Calu3 (cell line): ENCODE results near the gene NOPCHAP1. TPM values are rescaled to one million over a fixed set of nuclear protein-coding genes. Genes with fewer than 3 reads are reported as not detected.

Source experiments
- BruUV-seq: library from RNA; stranded (reverse); fragments of 400-500 nt; replicated peaks from 2 replicates; lab custom pipeline; 2021; lab: Mats Ljungman, UMichigan
- CTCF ChIA-PET: fragments of 300-600 bp; sonication (Branson Sonifier 250); formaldehyde crosslinking; loops from one replicate; lab custom pipeline; 2022; ENCODE audit warnings: antibody characterized with exemption; lab: Charles Lee
- DNase-seq: peaks from one replicate; pipeline ENCODE4 v3.0.0; 2022
- H3K27ac Mint-ChIP-seq: one replicate; pipeline ENCODE4 v1.8.0; 2022; ENCODE audit warnings: mixed read lengths; ENCODE audit not compliant: unreplicated experiment
- H3K27me3 Mint-ChIP-seq: one replicate; pipeline ENCODE4 v1.8.0; 2022; ENCODE audit warnings: mixed read lengths; ENCODE audit not compliant: unreplicated experiment
- H3K36me3 Mint-ChIP-seq: one replicate; pipeline ENCODE4 v1.8.0; 2022; ENCODE audit warnings: mild to moderate bottlenecking, moderate library complexity, mixed read lengths; ENCODE audit not compliant: insufficient read depth, unreplicated experiment
- H3K4me1 Mint-ChIP-seq: one replicate; pipeline ENCODE4 v1.8.0; 2022; ENCODE audit warnings: mild to moderate bottlenecking, low read depth, mixed read lengths; ENCODE audit not compliant: unreplicated experiment
- H3K4me3 Mint-ChIP-seq: one replicate; pipeline ENCODE4 v1.8.0; 2022; ENCODE audit warnings: mild to moderate bottlenecking, low read depth, moderate library complexity, mixed read lengths; ENCODE audit not compliant: unreplicated experiment
- H3K9me3 Mint-ChIP-seq: one replicate; pipeline ENCODE4 v1.8.0; 2022; ENCODE audit warnings: low read depth, mixed read lengths; ENCODE audit not compliant: unreplicated experiment
- CTCF ChIP-seq: fragments of 200-600 bp; IDR thresholded peaks from one replicate; pipeline ENCODE4 v1.8.0; 2022; ENCODE audit warnings: antibody characterized with exemption; ENCODE audit not compliant: unreplicated experiment
- intact Hi-C: fragments of 100-400 bp; cut with micrococcal nuclease; formaldehyde crosslinking; loops from one replicate; pipeline ENCODE4 v1.10.0; 2022; ENCODE audit not compliant: unreplicated experiment
- total RNA-seq: library from RNA; stranded (reverse); gene quantifications from 2 replicates; pipeline ENCODE4 v1.2.3, GENCODE V29; 2022

The NOPCHAP1 gene
- total RNA-seq, 1 experiment from 2014 or later = 22.4 TPM

GRCh38 chr12:104998423-104999346 is 12.6 kb downstream of the NOPCHAP1 start:
- Mint-ChIP-seq H3K27me3 (no peaks in the 10 kb centered on the region), H3K9me3 (no peaks in the 10 kb centered on the region), H3K4me1 (peaks cover 23% of the 10 kb centered on the region), H3K36me3 (peaks cover 20% of the 10 kb centered on the region), H3K27ac (peak overlapping the region; percentile 15), H3K4me3 (no peak overlapping the region)
- TF ChIP-seq CTCF = no peak
- DNase-seq = peak; percentile 60
- intact Hi-C loops = no loop called here
- CTCF ChIA-PET = no interaction called here
- no TSS peak for BruUV-seq

DNA sequence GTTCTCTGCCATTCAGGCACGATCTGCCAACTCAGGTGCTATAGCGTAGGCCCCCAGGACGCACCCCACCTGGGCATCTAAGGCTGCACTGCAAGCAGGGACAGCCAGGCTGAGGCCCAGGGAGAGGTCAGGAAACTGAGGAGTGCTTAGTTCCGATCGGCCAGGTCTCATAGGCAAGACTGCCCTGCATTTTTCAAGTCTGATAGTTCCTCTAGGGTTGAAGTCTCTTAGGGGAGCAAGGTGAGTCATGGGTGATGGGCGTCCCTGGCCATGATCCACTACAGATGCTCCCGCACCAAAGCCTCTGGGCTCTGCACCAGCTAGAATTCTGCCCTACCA is 13.2 kb downstream of the NOPCHAP1 start:
- H3K9me3 Mint-ChIP-seq = no peaks in the 10 kb centered on the region

GRCh38 chr12:105001476-105001875 is 15.4 kb downstream of the NOPCHAP1 start:
- no peak for DNase-seq
- Mint-ChIP-seq H3K27ac (no peak overlapping the region), H3K36me3 (peaks cover 5% of the 10 kb centered on the region), H3K9me3 (no peaks in the 10 kb centered on the region), H3K27me3 (no peaks in the 10 kb centered on the region), H3K4me1 (peaks cover 23% of the 10 kb centered on the region), H3K4me3 (no peak overlapping the region)
- no TSS peak for BruUV-seq
- no peak for TF ChIP-seq CTCF
- CTCF ChIA-PET = no interaction called here
- intact Hi-C loops = no loop called here

More for the DNA sequence above, 13.2 kb downstream of the NOPCHAP1 start:
- no peak overlapping the region for H3K27ac Mint-ChIP-seq
- no peak for TF ChIP-seq CTCF
- intact Hi-C loops = no loop called here
- CTCF ChIA-PET = no interaction called here
- BruUV-seq = no TSS peak
- no peak for DNase-seq
- peaks cover 23% of the 10 kb centered on the region for H3K4me1 Mint-ChIP-seq
- H3K4me3 Mint-ChIP-seq = no peak overlapping the region
- H3K36me3 Mint-ChIP-seq = peaks cover 19% of the 10 kb centered on the region
- no peaks in the 10 kb centered on the region for H3K27me3 Mint-ChIP-seq

DNA sequence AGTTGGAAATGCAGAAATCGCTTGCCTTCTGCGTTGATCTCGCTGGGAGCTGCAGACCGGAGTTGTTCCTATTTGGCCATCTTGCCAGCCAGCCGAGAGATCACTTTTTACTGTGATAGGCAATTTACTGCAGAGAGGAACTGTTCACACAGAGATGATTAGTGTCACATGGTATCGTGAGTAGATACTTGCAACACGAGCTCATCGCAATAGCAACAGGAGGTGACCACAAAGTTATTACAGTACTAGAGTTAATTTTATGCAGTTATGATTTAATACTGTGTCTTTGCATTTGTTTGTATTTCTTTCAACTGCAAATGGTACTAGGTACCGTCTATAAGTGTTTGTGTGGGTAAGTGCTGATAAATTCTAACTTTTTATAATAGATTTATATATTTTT is 27.8 kb downstream of the NOPCHAP1 start:
- no TSS peak for BruUV-seq
- H3K27ac Mint-ChIP-seq = no peak overlapping the region
- H3K4me3 Mint-ChIP-seq = no peak overlapping the region
- intact Hi-C loops = no loop called here
- H3K9me3 Mint-ChIP-seq = peaks cover 20% of the 10 kb centered on the region
- DNase-seq = no peak
- H3K36me3 Mint-ChIP-seq = peaks cover 10% of the 10 kb centered on the region
- TF ChIP-seq CTCF = no peak
- CTCF ChIA-PET = interaction anchor here (0.6 kb wide), 1 partner anchor 557 kb away, joined by 3 read pairs; no protein-coding TSS in a partner anchor
- H3K27me3 Mint-ChIP-seq = no peaks in the 10 kb centered on the region
- no peaks in the 10 kb centered on the region for H3K4me1 Mint-ChIP-seq
